Activated CD4-positive, alpha-beta T cell treated with anti-CD3 and anti-CD28 coated beads, Interleukin-2, Interleukin-4, amounts not matched to agents 100 ng/mL and 50 ng/mL, durations not matched to agents 16 hours and 8 hours (primary cell): ENCODE results near the gene ACSL3.
A peak's percentile ranks its signal among the peaks of the same experiment; 100 is the strongest.

ENCODE experiments used
- DNase-seq: peaks from one replicate; pipeline ENCODE4 v3.0.0-alpha.2; 2020; ENCODE audit warnings: low spot score

ACSL3 gene

GRCh38 chr2:222942561-222942960, 81.7 kb downstream of the ACSL3 start:
- DNase-seq: no peak

GRCh38 chr2:222942977-222943376, 82.1 kb downstream of the ACSL3 start:
- no peak for DNase-seq

DNA sequence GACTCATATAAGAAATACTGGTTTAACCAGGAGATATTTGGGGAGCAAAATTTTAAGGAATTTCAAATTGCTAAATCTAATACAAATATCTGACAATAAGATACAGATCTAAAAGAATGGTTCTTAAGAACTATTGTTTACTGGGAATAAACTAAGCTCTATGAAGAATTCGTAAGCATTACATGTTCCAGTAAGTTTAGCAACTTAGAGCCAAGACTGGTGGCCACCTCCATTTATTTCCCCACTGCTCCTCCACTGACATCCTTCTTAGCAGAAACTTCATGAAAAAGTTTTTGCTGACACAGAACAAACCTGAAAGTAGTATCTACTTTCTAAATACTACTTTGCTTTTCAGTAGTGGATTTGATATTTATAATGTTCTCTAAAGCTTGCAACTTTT, 83.0 kb downstream of the ACSL3 start:
- peak; percentile 15 for DNase-seq

DNA sequence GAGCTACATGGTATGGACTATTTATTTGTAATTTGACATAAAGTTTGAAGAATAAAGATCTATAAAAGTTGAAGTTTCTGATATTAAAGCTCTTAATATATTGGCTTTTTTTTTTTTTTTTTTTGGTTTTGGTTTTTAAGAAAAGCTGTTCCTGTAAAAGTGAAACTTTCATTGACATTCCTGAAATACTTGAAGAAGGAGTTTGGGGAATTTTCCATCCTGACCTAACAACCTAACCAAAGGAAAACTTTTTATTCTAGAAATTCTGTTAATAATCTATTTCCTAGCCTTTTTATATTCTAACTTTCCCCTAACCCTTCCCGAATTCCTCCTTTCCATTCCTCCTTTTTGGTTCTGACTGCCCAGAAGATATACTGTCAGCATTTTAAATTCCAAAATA, 83.7 kb downstream of the ACSL3 start:
- no peak for DNase-seq

- DNase-seq: no peak
Observed at GRCh38 chr2:222944971-222945740, 84.3 kb downstream of the ACSL3 start.

DNA sequence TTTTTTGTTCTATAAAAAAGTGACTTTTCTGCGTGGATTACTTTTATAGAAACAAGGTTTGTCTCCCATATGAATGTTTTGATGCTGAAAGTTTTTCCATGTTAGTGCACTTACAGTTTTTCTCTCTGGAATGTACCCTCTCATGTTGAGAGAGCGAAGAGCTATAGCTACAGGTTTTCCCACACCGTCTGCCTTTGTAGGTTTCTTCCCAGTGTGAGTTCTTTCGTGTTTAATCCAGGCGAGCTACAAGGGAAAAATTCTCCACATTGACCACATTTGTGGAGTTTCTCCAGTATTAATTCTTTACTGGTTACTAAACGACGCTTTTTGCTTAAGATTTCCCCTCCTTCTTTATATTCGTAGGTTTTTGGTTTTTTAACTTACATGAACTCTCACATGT, 85.1 kb downstream of the ACSL3 start:
- DNase-seq: no peak

- no peak for DNase-seq
Observed at GRCh38 chr2:222946700-222947287, 86.0 kb downstream of the ACSL3 start.

- no peak for DNase-seq
Observed at GRCh38 chr2:222949073-222949472, 88.2 kb downstream of the ACSL3 start.

DNA sequence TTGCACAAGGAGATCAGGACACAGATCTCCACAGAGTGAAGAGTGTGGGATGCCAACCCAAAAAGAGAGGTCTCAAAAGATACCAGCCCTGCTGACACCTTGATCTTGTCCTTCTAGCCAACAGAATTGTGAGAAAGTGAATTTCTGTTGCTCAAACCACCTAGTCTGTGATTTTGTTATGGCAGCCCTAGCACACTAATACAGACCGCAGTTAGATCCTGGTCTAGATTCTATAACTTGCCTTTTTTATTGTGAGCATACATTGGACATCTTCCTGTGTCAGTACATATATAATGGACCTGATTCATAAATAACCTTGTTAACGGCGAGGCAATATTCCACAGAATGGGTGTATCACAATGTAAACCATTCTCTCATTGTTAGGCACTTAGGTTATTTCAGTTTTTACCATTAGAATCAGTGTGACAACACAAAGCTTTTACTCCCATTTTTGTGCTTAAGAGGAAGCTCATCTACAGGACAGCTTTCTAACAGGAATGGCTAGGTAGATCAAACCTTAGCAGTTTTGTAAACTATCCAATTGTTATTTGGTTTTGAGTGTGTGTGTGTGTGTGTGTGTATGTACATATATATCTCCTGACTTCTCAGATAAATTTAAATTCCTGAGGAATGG, 89.0 kb downstream of the ACSL3 start:
- DNase-seq: no peak

DNA sequence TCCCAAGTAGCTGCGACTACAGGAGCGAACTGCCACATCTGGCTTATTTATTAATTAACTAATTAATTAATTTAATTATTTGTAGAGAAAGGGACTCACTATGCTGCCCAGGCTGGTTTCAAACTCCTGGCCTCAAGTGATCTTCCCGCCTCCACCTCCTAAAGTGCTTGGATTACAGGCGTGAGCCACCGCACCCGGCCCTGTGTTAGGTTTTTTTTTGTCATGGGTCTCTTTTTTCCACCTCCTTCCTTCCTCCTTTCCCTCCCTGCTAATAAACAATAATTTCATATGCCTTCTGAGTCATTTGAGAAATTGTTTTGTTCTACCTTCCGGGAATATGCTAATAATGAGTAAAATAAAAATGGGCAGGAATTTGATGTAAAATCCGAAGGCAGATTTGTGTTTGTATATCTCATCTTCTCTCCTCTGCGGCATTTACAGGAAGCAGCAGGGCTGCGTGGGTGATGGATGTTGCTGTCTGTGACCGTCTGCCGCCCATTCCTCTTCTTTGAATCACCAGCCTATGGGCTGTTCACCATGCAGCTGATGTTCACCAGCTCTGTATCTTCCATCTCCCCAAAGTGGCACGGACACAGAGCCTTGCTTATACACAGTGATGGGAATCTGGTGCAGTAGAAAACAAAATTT, 89.9 kb downstream of the ACSL3 start:
- no peak for DNase-seq

- DNase-seq: no peak
Observed at GRCh38 chr2:222952204-222952603, 91.4 kb downstream of the ACSL3 start.

DNA sequence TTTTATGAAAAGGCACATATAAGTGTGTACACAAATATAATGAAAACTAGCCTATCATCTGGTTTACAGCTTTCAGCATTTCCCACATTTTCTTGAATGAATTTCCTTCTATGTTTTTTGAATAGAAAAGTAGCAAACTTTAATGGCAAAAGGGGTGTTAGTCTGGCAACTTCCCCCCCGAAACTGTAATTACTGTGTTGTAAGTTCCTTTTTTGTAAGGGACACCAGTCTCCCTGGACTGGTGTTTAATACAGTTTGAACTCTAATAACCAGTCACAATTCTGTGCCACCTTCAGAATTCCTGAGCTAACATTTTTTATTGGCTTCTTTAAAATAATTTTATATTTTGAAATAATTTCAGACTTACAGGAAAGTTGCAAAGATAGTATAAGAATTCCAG, 94.2 kb downstream of the ACSL3 start:
- no peak for DNase-seq

DNA sequence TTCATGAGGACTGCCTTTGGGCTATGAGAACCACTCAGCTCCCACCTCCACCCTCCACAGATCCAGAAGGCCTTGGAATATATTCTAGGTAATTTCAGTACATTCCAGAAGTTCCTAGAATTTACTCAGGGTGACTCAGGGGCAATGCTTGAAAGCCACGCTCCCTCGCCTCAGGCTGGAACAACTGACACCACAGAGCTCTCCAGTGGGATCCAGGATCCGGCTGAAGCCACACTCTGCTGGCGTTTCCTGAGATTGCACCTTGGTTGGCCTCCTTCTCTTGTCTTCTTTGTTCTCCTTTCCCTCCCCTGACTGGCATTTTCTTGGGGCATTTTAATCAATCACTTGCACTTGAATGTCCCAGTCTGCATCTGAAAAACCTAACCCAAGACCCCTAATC, 98.5 kb downstream of the ACSL3 start:
- DNase-seq: no peak

DNA sequence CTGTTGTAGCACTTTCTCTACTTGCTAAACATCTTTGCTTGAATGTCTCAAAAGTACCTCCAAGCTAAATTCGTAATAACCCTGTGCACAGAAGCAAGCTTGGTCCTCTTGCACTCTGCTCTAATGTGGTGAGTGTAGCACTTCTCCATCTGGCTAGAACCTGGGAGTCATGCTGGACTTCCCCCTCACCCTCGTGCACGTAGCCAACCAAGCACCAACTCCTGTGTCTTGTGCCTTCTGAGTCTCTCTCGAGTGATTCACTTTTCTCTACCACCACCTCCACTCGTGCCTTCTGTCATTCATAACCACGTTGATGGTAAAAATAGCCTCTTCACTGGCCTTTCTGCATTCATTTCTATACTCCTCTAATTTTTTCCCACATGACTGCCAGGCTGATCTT, 99.3 kb downstream of the ACSL3 start:
- DNase-seq: no peak

- no peak for DNase-seq
Observed at GRCh38 chr2:222963641-222964040, 102.8 kb downstream of the ACSL3 start.

DNA sequence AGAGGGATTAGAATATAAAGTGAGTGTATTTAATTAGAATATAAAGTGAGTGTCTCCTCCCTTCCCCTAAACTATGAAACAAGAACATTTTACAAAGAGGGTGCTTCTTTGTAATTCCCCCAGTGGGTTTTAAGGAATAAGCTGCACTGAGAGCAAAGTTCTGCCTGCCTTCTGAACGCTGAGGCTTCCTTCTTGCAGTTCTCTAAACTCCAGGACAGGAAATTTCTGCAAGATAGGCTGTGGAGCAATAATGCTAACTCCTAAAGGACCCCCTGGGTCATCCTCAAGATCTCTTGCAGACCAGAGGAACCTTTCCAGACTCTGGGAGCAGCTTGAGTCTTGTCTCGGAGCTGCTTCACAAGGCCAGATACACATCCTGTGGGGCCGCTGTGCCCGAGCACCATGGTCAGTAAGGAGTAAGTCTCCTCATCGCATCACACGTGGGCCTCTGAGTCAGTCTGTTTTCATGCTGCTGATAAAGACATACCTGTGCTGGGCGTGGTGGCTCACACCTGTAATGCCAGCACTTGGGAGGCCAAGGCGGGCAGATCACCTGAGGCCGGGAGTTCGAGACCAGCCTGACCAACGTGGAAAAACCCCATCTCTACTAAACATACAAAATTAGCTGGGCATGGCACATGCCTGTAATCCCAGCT, 103.7 kb downstream of the ACSL3 start:
- no peak for DNase-seq

- no peak for DNase-seq
Observed at GRCh38 chr2:222965555-222965954, 104.7 kb downstream of the ACSL3 start.

- no peak for DNase-seq
Observed at GRCh38 chr2:222968550-222969155, 107.8 kb downstream of the ACSL3 start.

GRCh38 chr2:222969491-222969890, 108.7 kb downstream of the ACSL3 start:
- no peak for DNase-seq

DNA sequence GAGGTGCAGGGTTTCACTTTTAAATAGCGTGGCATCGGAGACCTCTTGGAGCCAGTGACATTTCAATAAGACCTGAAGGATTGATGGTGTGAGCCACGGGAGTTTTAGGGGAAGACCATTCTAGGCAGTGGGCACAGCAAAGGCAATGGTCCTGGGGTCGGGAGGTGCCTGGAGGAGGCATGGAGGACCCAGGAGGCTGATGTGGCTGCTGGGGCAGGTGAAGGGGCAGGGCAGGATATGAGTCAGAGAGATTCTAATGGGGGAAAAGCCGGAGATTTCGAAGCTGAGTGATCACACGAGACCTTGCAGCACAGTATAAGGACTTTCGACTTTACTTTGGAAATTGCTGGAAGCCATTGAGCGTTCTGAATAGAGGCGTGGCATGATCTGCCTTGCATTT, 111.6 kb downstream of the ACSL3 start:
- no peak for DNase-seq

DNA sequence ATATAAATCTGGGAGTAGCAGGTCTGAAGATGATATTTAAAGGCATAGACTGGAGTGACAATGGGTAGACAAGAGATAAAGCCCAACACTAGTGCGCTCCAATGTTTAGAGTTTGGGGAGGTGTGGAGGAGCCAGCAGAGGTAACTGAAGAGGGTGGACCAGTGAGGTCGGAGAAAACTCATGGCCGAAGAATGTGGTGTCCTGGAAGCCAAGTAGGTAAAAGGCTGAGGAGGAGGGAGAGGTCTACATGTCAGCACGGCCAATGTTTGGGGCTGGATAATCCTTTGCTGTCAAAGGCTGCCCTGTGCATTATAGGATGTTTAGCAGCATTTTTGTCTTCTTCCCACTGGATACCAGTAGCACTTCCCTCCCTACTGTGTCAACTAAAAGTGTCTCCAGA, 112.4 kb downstream of the ACSL3 start:
- DNase-seq: no peak

- no peak for DNase-seq
Observed at GRCh38 chr2:222973733-222974132, 112.9 kb downstream of the ACSL3 start.
